H9 (cell line): Measurements from ENCODE around the gene ADRM1. TPM values are rescaled to one million over a fixed set of nuclear protein-coding genes. Genes with fewer than 3 reads are reported as not detected.

Experiments used
- DNase-seq: peaks from one replicate; pipeline ENCODE4 v3.0.0-alpha.2; 2017
- H2AFZ ChIP-seq: one replicate; pipeline ENCODE4 v1.6.1; 2013; ENCODE audit warnings: mild to moderate bottlenecking, low read length, control low read depth, moderate library complexity
- H2AK5ac ChIP-seq: 2 replicates; pipeline ENCODE4 v1.6.1; 2013; ENCODE audit warnings: low read length, control low read depth, mixed read lengths; ENCODE audit not compliant: insufficient read length
- H2BK120ac ChIP-seq: one replicate; pipeline ENCODE4 v1.6.1; 2013; ENCODE audit warnings: low read depth, mild to moderate bottlenecking, low read length, control low read depth, inconsistent platforms; ENCODE audit not compliant: poor library complexity, severe bottlenecking
- H2BK12ac ChIP-seq: 2 replicates; pipeline ENCODE4 v1.6.1; 2013; ENCODE audit warnings: low read length, control low read depth, mixed read lengths, low read depth; ENCODE audit not compliant: insufficient read length
- H2BK15ac ChIP-seq: 2 replicates; pipeline ENCODE4 v1.6.1; 2013; ENCODE audit warnings: low read depth, low read length, control low read depth
- H2BK20ac ChIP-seq: one replicate; pipeline ENCODE4 v1.6.1; 2013; ENCODE audit warnings: low read depth, mild to moderate bottlenecking, low read length, control low read depth, inconsistent platforms; ENCODE audit not compliant: poor library complexity, severe bottlenecking
- H2BK5ac ChIP-seq: 2 replicates; pipeline ENCODE4 v1.6.1; 2013; ENCODE audit warnings: low read length, control low read depth, mixed read lengths; ENCODE audit not compliant: insufficient read length
- H3K14ac ChIP-seq: 2 replicates; pipeline ENCODE4 v1.6.1; 2013; ENCODE audit warnings: low read length, control low read depth; ENCODE audit not compliant: insufficient read depth
- H3K18ac ChIP-seq: 2 replicates; pipeline ENCODE4 v1.6.1; 2013; ENCODE audit warnings: low read depth, mild to moderate bottlenecking, mixed read lengths, low read length, control low read depth; ENCODE audit not compliant: insufficient read length
- H3K23ac ChIP-seq: 2 replicates; pipeline ENCODE4 v1.6.1; 2013; ENCODE audit warnings: low read length, control low read depth, mixed read lengths, low read depth; ENCODE audit not compliant: insufficient read length
- H3K23me2 ChIP-seq: 2 replicates; pipeline ENCODE4 v1.6.1; 2013; ENCODE audit warnings: low read depth, mild to moderate bottlenecking, mixed read lengths, low read length, control low read depth; ENCODE audit not compliant: insufficient read length, poor library complexity, severe bottlenecking
- H3K27ac ChIP-seq: 2 replicates; pipeline ENCODE4 v1.5.1; 2013; ENCODE audit warnings: low read length, control low read depth, mixed read lengths, low read depth; ENCODE audit not compliant: insufficient read length
- H3K27me3 ChIP-seq: 2 replicates; pipeline ENCODE4 v1.6.1; 2013; ENCODE audit warnings: low read length, control low read depth, inconsistent platforms; ENCODE audit not compliant: insufficient read depth
- H3K4ac ChIP-seq: 2 replicates; pipeline ENCODE4 v1.6.1; 2013; ENCODE audit warnings: low read depth, mild to moderate bottlenecking, control low read depth, inconsistent platforms, low read length, moderate library complexity
- H3K4me1 ChIP-seq: 2 replicates; pipeline ENCODE4 v1.6.1; 2013; ENCODE audit warnings: low read length, control low read depth, inconsistent platforms; ENCODE audit not compliant: insufficient read depth
- H3K4me2 ChIP-seq: 2 replicates; pipeline ENCODE4 v1.6.1; 2013; ENCODE audit warnings: low read length, control low read depth, mixed read lengths; ENCODE audit not compliant: insufficient read length, insufficient read depth
- H3K56ac ChIP-seq: 2 replicates; pipeline ENCODE4 v1.6.1; 2013; ENCODE audit warnings: low read depth, mild to moderate bottlenecking, mixed read lengths, low read length, control low read depth; ENCODE audit not compliant: insufficient read length
- H3K79me1 ChIP-seq: 2 replicates; pipeline ENCODE4 v1.6.1; 2013; ENCODE audit warnings: low read depth, mild to moderate bottlenecking, moderate library complexity, low read length, control low read depth, inconsistent platforms; ENCODE audit not compliant: insufficient read depth, poor library complexity, severe bottlenecking
- H3K79me2 ChIP-seq: 2 replicates; pipeline ENCODE4 v1.6.1; 2013; ENCODE audit warnings: low read length, control low read depth, inconsistent platforms; ENCODE audit not compliant: insufficient read depth
- H3K9ac ChIP-seq: 2 replicates; pipeline ENCODE4 v1.6.1; 2013; ENCODE audit warnings: low read length, control low read depth, mixed read lengths; ENCODE audit not compliant: insufficient read length; ENCODE audit errors: extremely low read depth
- H3K9me3 ChIP-seq: one replicate; pipeline ENCODE4 v1.6.1; 2013; ENCODE audit warnings: low read depth, low read length, inconsistent platforms; ENCODE audit not compliant: control insufficient read depth
- H3T11ph ChIP-seq: one replicate; pipeline ENCODE4 v1.6.1; 2013; ENCODE audit warnings: mild to moderate bottlenecking, low read length, control low read depth, inconsistent platforms
- H4K20me1 ChIP-seq: one replicate; pipeline ENCODE4 v1.6.1; 2013; ENCODE audit not compliant: control insufficient read depth, insufficient read length, insufficient read depth
- H4K5ac ChIP-seq: 2 replicates; pipeline ENCODE4 v1.6.1; 2013; ENCODE audit warnings: low read depth, mild to moderate bottlenecking, mixed read lengths, low read length, control low read depth; ENCODE audit not compliant: insufficient read length
- H4K8ac ChIP-seq: replicated peaks from 2 replicates; pipeline ENCODE4 v1.6.1; 2013; ENCODE audit warnings: low read length, control low read depth, mixed read lengths, low read depth; ENCODE audit not compliant: insufficient read length
- H4K91ac ChIP-seq: 2 replicates; pipeline ENCODE4 v1.6.1; 2013; ENCODE audit warnings: low read depth, mild to moderate bottlenecking, moderate library complexity, mixed read lengths, low read length, control low read depth; ENCODE audit not compliant: insufficient read length
- H3K27ac Mint-ChIP-seq, 3 experiments: 2 replicates in 2 of 3; 3 replicates in 1 of 3; pipeline ENCODE4 v1.8.0; 2020 to 2021; ENCODE audit warnings: mixed read lengths in 3 of 3, mild to moderate bottlenecking in 1 of 3, moderate library complexity in 1 of 3
- H3K27me3 Mint-ChIP-seq: 2 replicates; pipeline ENCODE4 v1.8.0; 2021; ENCODE audit warnings: low read depth, mild to moderate bottlenecking, moderate library complexity, mixed read lengths
- H3K36me3 Mint-ChIP-seq, 3 experiments: 2 replicates in 2 of 3; 3 replicates in 1 of 3; pipeline ENCODE4 v1.8.0; 2020 to 2021; ENCODE audit warnings: low read depth in 3 of 3, mixed read lengths in 3 of 3; ENCODE audit not compliant: insufficient read depth in 1 of 3
- H3K4me1 Mint-ChIP-seq, 2 experiments: 2 replicates each; pipeline ENCODE4 v1.8.0; 2020; ENCODE audit warnings: mixed read lengths in 2 of 2
- H3K4me3 Mint-ChIP-seq, 2 experiments: 2 replicates in 1 of 2; 3 replicates in 1 of 2; pipeline ENCODE4 v1.8.0; 2020 to 2021; ENCODE audit warnings: mild to moderate bottlenecking in 2 of 2, mixed read lengths in 2 of 2, moderate library complexity in 1 of 2
- H3K9me3 Mint-ChIP-seq, 2 experiments: 2 replicates in 1 of 2; 3 replicates in 1 of 2; pipeline ENCODE4 v1.8.0; 2020; ENCODE audit warnings: mild to moderate bottlenecking in 2 of 2, mixed read lengths in 2 of 2, moderate library complexity in 1 of 2
- CTCF ChIP-seq: fragments of 200-600 bp; sonication (generic); conservative IDR thresholded peaks from 3 replicates; pipeline ENCODE4 v1.8.0; 2021; ENCODE audit warnings: antibody characterized with exemption, mild to moderate bottlenecking
- WGBS: extraction: QIAGEN DNeasy Blood & Tissue Kit; methylation state at CpG from one replicate; pipeline ENCODE4 v1.1.7; 2013; ENCODE audit warnings: missing lambda C conversion rate, low lambda C conversion rate, mixed read lengths; ENCODE audit not compliant: insufficient read length; ENCODE audit errors: extremely low coverage; 5-methylcytosine and 5-hydroxymethylcytosine counted together
- total RNA-seq: library from RNA; stranded (reverse); gene quantifications from 2 replicates; pipeline ENCODE4 v1.2.1, GENCODE V29; 2021

The ADRM1 gene
- total RNA-seq, 1 experiment from 2014 or later, result 153 TPM

GRCh38 chr20:62356589-62357186 lies 53.9 kb downstream of the ADRM1 start:
- TF ChIP-seq CTCF, result no peak
- H4K8ac ChIP-seq, result no peak overlapping the region
- no peak overlapping the region for H3K23ac ChIP-seq
- no peak overlapping the region for H3K4me3 Mint-ChIP-seq
- H3K27me3 Mint-ChIP-seq, result no peaks in the 10 kb centered on the region
- no peaks in the 10 kb centered on the region for H3K9me3 Mint-ChIP-seq
- H3T11ph ChIP-seq, result no peak overlapping the region
- peak overlapping the region; percentile 36; the same call in 1 of the 2 replicates for H3K14ac ChIP-seq
- H2BK5ac ChIP-seq, result no peak overlapping the region
- H3K36me3 Mint-ChIP-seq, result peaks cover 0 to 15% (median 9%) of the 10 kb centered on the region in 3 experiments; a peak in 5 of 7 replicates
- H4K20me1 ChIP-seq, result no peaks in the 10 kb centered on the region
- H3K79me2 ChIP-seq, result peaks cover 4% of the 10 kb centered on the region; the same call in 1 of the 2 replicates
- no peak overlapping the region for H3K4me2 ChIP-seq
- H3K27me3 ChIP-seq, result no peaks in the 10 kb centered on the region
- no peak overlapping the region for H2BK120ac ChIP-seq
- H3K9me3 ChIP-seq, result no peaks in the 10 kb centered on the region
- WGBS, result no CpG with 5 or more reads among the region's 17 CpGs
- no peak overlapping the region for H2BK20ac ChIP-seq
- H3K23me2 ChIP-seq, result peaks cover 3% of the 10 kb centered on the region
- H3K4me1 Mint-ChIP-seq, result peaks cover 15 to 36% of the 10 kb centered on the region in 2 experiments
- no peak overlapping the region for H2BK12ac ChIP-seq
- DNase-seq, result no peak
- peaks cover 5% of the 10 kb centered on the region for H3K79me1 ChIP-seq
- no peak overlapping the region for H3K18ac ChIP-seq
- H4K5ac ChIP-seq, result no peak overlapping the region
- no peak overlapping the region for H3K27ac ChIP-seq
- no peak overlapping the region for H4K91ac ChIP-seq
- no peak overlapping the region for H2AK5ac ChIP-seq
- H3K4me1 ChIP-seq, result no peaks in the 10 kb centered on the region; the same call in 1 of the 2 replicates
- H3K27ac Mint-ChIP-seq, result 0 out of 7 replicates have a peak overlapping the region, but pooled peaks of 1 of the 3 experiments have one; percentile 67
- no peak overlapping the region for H3K9ac ChIP-seq
- H3K56ac ChIP-seq, result no peak overlapping the region
- no peak overlapping the region; the same call in 1 of the 2 replicates for H3K4ac ChIP-seq
- H2BK15ac ChIP-seq, result no peak overlapping the region
- H2AFZ ChIP-seq, result no peak overlapping the region
